Activated naive CD4-positive, alpha-beta T cell (primary cell): ENCODE results near the gene ZNF132.

ENCODE experiments used
- DNase-seq, 4 experiments: peaks; one replicate each; lab custom pipeline; 2025; lab: John Stamatoyannopoulos, UW

ZNF132 gene

GRCh38 chr19:58386576-58387337, 53.2 kb downstream of the ZNF132 start, which contains the start of gene RPS5:
Gene RPS5, plus strand, starts transcription at chr19:58387269. Its CDS starts 869 bp downstream, at chr19:58388138.
- peak; percentile 91 to 92 (median 92) for DNase-seq

GRCh38 chr19:58385891-58386575, 53.9 kb downstream of the ZNF132 start:
- DNase-seq = peak in 1 of 4 experiments; percentile 39

GRCh38 chr19:58385313-58385890, 54.6 kb downstream of the ZNF132 start:
- no peak for DNase-seq

- DNase-seq = no peak
These were observed 56.9 kb downstream of the ZNF132 start for GRCh38 chr19:58382997-58383603.
